GM21737 (cell line): ENCODE results near the gene CLEC4M.
"Not testable (repeated sequence)": the region's sequence is repeated elsewhere in the genome, so short reads cannot be mapped to it uniquely, and the experiment has no call there.

ENCODE experiments used
- ATAC-seq: cut with Tn5 transposase; IDR thresholded peaks from one replicate; pipeline ENCODE4 v1.9.1; 2021; ENCODE audit warnings: mild to moderate bottlenecking, moderate library complexity; ENCODE audit not compliant: unreplicated experiment

CLEC4M gene

DNA sequence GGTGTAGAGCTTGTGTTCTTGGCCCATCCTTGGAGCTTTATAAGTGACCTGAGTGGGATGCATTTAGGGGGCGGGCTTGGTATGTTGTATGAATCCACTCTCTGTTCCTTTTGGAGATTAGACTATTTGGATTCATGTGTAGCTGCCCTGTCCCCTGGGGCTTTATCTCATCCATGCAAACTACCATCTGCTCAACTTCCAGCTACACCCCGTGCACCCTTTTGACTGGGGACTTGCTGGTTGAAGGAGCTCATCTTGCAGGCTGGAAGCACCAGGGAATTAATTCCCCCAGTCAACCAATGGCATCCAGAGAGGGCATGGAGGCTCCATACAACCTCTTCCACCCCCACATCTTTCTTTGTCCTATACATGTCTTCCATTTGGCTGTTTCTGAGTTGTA is 6.1 kb downstream of the CLEC4M start:
- no peak for ATAC-seq

DNA sequence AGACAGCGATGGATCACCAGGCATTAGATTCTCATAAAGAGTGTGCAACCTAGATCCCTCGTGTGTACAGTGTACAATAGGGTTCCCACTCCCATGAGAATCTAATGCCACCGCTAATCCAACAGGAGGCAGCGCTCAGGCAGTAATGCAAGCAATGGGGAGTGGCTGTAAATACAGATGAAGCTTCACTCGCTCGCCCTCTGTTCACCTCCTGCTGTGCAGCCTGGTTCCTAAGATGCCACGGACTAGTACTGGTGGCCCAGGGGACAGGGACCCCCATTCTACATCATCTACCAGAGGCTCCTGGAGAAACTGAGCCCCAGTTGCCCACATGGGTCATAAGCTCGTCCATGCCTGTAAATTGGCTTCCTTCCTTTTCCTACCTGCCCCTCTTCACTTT is 8.0 kb downstream of the CLEC4M start:
- ATAC-seq, result no peak

DNA sequence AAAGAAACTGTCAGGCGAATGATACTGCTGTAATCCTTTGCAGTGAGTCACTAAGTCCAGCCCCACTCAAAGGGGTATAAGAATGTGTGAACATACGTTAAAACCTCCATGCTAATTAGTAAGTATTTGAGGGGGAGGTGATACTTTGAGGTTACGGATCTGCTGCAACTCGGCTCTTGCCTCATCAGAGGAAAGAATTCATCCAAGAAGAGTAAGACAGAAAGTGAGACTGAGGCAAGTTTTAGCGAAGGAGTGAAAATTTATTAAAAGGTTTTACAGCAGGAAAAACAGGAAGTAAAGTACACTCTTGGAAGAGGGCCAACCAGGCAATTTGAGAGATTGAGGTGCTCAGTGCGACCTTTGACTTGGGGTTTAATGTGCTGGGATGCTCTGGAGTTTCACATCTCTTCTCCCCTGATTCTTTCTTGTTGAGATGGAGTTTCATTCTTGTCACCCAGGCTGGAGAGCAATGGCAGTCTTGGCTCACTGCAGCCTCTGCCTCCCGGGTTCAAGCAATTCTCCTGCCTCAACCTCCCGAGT is 9.8 kb downstream of the CLEC4M start:
- no peak for ATAC-seq

DNA sequence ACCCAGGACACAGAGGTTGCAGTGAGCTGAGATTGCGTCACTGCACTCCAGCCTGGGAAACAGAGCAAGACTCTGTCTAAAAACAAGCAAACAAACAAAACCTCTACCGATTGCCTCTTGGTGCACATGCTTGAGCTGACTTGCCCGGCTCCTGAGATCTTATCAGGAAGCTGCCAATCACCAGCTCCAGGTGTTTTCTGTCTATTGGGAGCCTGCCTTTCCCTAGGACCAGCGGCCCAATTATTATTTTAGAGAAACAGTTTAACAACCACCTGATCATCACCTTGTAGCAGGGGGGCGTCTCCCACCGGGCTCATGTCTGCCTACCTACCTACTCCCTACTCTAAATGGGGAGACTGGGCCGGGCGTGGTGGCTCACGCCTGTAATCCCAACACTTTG is 10.8 kb downstream of the CLEC4M start:
- no peak for ATAC-seq

DNA sequence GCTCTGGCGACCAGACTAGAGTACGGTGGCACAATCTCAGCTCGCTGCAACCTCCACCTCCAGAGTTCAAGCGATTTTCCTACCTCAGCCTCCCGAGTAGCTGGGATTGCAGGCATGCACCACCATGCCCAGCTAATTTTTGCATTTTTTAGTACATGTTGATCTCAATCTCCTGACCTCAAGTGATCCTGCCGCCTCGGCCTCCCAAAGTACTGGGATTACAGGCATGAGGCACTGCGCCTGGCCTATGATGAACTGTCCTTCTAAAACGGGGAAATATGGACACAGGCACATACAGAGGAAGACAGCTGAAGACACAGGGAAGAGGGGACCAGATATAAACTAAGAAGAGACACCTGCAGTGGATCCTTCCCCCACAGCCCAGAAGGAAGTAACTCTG is 12.7 kb downstream of the CLEC4M start:
- ATAC-seq, result no peak

DNA sequence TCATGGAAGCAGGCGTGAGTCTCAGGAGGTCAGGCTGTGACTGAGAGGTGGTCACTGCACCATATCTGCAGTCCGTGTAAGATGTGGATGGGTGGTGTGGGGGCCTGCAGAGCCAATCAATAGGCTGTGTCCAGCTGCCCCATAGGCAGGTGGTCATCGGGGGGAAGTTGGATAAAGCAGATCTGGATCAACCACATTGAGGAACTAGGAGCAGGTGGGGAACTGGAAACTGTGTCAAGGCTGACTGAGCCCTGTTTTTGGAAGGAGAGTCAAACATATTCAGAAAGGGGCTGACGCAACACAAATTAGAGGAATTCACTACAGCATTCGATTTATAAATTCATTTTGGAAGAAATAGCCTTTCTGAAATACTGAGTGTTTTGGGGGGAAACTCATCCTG is 15.0 kb downstream of the CLEC4M start:
- no peak for ATAC-seq

DNA sequence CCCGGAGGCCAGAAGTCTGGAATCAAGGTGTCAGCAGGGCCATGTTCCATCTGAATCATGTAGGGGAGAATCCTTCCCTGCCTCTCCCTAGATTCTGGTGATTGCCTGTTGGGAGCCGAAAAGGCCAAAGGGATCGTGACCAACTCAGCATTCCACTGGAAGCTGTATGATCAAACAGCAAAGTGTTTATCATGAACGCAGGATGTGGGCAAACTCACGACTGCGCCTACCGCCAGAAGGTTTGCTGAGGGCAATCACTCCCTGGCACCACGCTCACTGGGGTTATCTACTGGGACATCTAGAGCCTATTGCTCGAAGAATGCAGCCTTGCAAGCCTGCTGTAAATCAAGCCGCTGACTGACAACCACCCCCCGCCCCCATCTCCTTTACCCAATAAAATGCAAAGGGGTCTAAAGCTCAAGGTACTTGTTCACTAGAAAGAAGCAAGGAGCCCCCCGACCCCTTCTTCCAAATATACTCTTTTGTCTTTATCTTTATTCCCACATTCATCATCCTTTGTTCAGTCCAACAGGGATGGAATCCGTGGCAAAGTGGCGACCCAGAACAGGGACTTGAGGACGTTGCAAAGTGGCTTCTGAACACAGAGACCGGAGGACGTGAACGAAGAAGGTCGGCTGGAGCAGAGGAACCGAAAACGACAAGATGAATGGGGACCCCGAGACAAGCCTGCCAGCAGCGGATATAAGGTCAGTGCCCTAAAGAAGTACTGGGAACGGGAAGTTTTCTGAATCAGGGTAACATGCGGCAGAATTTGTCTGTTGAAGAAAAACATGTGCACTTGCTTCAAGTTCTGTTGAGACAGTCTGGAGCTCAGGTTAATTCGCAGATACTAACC is 16.8 kb downstream of the CLEC4M start:
- ATAC-seq, result no peak

DNA sequence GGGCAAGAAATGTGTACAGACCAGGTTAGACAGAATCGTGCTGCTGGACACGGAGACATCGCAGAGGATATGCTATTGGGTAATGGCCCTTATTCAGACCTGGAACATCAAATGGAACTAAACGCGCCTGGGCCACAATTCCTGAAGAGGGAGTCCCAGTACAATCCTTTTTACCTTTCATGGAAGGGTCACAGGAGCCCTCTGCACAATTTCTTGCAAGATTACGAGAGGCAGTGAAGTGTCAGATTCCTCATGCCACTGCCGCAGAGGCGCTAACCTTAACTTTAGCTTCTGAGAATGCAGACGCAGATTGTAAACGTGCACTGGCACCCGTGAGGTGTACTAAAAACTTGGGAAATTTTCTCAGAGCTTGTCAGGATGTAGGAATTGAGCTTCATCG is 18.1 kb downstream of the CLEC4M start:
- ATAC-seq, result no peak

DNA sequence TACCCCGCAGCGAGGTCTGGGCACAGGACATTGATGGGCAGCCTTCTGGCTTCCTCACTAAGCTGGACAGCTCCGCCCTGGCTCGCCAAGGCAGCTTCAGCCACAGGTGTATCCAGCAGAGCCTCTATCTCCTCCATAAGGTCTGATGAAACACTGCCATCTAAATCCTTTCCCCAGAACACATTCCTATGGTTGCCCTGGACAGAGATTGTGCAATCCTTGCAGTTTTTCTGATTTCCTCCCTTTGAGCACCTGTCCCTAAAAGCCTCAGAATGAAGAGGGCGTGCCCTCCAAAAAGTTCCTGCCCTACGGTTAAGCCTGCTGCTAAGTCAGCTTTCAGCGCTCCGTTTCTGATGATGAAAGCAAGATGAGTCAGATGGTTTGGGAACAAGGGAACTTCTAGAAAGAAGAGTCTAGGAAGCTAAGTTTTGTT is 21.0 kb downstream of the CLEC4M start:
- no peak for ATAC-seq

DNA sequence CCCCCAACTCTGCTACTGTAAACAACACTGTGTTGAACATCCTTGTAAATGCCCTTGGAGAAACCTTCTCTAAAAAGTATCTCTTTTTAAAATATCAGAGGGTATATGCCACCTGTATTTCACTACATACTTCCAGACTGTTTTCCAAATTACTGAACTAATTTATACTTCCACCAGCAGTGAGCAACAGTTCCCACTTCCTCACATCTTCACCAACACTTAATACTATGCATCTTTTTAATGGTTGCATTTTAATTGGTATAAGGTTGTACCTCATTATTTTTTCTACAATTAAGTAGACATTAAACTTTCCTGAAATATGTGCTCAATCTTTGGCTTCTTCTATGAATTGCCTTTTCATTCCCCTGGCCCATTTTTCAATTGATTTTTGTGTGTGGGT is 21.8 kb downstream of the CLEC4M start:
- ATAC-seq, result no peak

DNA sequence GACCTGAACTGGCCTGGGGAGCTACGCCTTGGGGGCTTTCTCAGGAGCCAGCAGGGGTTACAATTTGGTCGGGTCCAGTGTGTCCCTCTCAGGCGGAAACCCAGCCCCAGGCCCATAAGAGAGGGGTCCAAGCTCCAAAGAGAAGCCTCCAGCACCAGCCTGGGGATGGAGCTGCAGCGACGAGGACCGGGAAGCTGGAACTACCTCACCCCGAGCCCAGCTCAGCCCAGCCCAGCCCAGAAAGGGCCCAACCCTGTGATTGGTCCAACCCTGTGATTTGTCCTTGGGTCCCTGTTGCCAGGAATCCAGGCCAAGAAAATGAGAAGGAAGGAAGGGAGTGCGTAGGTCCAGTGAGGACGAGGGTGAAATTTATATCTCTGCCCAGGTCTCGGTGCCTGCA is 24.1 kb downstream of the CLEC4M start:
- no peak for ATAC-seq

DNA sequence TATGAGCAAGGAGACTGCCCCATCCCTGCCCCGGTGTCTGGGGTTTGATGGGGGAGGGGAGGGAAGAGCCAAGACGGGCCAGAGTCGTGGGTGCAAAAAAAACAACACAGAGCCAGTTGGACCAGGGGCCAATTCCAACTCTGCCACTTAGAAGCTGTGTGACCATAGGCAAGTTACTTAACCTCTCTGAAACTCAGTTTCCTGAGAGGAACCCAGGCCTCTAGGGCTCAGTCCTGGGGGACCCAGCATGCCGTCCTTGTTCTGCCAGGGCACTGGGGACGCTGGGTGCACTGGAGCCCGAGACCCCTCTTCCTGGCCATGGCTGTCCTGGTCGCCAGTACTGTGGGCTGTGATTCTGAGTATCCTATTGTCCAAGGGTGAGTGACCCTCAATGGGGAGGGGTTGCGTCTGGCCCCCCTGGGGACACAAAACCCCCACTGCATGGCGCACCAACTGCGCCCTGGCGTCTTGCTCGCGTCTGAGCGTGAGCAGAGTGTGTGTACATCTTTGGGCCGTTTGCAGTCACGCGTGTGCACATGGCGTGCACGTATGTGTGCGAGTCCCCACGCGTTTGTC is 24.6 kb downstream of the CLEC4M start:
- ATAC-seq, result no peak

DNA sequence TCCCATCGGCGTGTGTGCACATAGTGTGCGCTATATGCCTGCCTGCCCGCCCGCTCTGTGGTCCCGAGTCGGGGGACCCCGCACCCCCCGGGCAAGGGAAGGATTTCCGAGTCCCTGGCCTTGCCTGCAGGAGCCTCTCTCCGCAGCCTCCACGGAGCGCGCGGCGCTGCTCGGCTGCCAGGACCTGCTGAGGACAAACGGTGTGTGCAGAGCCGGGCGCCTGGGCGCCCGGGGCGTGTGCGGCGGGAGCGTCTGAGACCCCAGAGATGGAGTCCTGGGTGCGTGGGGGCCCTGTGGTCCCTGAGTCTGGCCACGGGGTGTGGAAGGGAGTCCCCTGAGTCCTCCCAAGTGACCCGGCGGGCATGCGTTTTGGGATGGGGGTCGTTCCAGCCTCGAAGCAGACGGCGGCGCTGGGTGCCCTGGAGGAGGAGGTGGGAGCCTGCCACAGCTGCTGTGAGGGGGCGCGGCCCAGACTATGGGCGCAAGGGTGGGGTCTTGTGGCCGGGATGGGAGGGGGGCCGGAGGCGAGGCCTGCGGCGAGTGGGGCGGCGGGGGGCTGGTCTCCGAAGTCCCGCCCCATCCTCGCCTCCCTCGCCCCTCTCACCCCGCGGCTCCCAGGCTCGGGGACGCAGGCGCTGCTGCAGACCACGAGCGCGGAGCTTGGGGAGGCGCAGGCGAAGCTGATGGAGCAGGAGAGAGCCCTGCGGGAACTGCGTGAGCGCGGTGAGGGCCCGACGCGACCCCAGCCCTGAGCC is 25.3 kb downstream of the CLEC4M start:
- no peak for ATAC-seq

DNA sequence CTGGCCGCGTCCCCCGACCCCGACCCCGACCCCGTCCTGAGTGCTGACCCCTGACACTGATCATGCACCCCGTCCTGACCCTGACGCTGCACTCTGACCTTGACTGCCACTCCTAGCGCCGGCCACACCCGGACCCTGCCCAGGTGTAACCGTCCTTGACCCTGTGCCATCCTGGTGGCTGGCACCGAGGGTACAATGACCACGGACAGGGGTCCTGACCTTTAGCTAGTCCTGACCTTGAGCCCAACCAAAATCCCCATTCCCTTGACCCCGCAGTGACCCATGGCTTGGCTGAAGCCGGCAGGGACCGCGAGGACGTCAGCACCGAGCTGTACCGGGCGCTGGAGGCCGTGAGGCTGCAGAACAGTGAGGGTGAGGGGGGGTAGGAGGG is 25.9 kb downstream of the CLEC4M start:
- no peak for ATAC-seq

DNA sequence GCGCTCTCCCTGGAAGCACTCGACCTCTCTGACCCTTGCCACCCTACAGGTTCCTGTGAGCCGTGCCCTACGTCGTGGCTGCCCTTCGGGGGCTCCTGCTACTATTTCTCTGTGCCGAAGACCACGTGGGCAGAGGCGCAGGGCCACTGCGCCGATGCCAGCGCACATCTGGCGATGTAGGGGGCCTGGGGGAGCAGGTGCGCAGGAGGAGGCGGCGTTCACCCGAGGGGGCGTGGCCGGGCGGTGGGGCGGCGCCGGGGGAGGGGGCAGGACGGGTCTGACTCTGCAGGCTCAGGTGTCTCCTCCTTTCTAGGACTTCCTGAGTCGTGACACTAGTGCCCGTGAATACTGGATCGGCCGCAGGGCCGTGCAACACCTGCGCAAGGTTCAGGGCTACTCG is 26.4 kb downstream of the CLEC4M start:
- no peak for ATAC-seq

DNA sequence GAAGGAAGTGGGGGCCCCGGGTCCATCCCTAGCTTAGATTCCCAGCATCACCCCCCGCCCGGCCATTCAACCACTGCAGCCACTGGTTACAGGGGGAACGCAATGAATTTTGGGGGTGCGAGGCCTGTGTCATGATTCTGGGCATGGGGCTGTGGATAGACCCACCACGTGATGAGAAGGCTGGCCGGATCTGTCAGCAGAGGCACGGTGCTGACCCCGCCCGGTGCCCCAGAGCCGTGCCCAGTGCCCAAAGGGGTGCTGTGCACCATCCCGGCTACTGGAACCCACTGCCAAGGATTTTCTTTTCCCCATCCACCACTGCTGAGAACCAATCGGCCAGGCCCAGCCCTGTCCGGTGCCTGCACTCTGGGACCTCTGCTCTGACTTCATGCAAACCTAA is 27.4 kb downstream of the CLEC4M start:
- no peak for ATAC-seq

DNA sequence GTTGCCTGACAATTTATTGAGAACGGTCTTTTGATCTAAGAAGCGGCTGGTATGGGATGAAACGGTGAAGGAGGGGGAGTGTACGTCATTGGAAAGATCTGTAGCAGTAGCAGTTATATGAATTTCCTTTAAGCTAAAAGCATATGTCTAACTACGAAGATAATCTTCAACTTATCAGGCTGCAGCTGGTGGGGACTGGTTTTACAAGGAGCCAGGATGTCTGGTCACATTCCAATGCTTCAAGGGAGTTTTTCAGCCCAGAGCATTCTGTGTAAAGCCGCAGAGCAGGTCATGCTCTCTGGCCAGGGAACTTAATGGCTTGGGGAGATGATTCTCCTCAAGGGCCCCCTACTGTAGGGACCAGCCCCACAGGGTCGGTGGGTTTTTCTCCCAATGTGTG is 29.2 kb downstream of the CLEC4M start:
- no peak for ATAC-seq

DNA sequence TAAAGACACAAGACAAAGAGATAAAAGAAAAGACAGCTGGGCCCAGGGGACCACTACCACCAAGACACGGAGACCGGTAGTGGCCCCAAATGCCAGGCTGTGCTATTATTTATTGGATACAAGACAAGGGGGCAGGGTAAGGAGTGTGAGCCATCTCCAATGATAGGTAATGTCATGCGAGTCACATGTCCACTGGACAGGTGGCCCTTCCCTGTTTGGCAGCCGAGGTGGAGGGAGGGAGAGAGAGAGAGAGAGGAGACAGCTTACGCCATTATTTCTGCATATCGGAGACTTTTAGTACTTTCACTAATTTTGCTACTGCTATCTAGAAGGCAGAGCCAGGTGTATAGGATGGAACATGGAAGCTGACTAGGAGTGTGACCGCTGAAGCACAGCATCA is 29.7 kb downstream of the CLEC4M start:
- not testable (repeated sequence) for ATAC-seq

DNA sequence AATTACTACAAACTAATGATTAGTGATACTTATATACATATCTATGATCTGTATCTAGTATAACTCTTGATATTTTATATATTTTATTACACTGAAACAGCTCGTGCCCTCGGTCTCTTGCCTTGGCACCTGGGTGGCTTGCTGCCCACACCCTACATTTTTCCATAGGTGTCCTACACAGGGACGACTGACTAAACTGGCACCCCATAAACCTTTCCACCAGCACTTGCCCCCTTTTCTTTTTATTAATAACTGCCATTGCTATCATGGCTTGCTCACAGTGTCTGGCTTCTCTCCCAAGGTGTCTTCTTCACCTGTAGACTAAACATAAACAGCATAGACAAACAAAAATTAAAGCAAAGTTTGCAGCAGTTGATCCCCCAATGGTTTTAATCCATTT is 30.4 kb downstream of the CLEC4M start:
- ATAC-seq, result no peak

DNA sequence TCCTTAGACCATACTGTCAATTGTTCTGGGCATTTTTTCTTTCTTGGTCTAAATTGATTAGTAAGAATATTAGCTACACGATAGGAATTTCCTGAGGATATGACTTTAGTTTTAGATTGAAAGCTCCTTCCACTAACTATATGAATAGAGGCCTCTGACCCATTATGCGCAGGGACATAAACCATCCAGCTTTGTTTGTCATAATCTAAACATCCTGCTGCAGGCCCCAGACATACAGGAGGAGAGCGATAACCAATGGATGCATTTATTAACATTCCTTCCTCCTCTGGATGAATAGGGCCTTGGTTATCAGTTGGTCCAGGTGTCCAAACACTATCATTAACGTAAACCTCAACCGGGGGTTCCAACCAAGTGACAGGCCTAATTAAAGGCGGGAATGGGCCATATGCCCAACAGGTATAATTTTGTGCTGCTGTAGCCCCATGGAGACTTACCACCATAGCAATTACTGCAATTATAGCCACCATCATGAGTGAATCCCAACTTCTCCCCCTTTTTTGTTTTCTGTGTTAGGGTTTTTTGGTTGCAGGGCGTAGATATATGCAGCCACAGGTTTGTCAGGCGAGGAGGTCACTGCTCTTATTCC is 32.6 kb downstream of the CLEC4M start:
- ATAC-seq, result no peak

DNA sequence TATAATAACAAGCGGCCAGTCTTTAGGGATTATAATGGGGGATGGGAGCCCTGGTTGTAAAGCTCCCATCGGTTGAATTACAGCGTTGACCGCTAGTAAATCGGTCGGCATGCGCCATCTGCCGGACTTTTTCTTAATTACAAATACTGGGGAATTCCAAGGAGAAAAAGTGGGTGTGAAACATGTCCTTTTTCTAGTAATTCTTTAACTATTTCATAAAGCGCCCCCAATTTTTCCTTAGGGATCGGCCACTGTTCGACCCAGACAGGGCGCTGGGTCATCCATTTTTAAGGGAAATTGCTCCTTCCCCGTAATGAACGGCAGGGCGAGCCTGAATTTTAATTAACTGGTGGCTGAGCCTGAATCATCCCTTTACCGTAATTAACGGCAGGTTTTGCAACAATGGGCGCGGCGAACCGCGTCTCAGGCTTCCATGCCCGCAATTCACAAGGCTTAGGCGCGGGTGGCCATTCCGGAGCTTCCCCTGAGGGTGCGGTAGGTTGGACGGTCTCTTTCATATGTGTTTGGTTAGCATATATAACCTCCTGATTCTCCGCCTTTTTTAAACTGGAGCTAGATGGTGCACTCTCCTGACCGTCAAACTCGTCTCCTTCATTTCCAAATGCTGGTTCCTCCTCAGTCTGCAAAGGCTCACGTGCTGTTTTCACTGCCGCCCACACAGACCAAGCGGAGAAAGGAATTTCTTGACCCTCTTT is 36.8 kb downstream of the CLEC4M start:
- ATAC-seq, result no peak
